Ovary (tissue), 9 donors: ENCODE measurements around the gene CPLX3. TPM values are rescaled to one million over a fixed set of nuclear protein-coding genes. Genes with fewer than 3 reads are reported as not detected.

Source experiments
- DNase-seq, 5 donors: peaks; one replicate each; pipeline ENCODE4 v3.0.0-alpha.2; 2019 to 2020
- H3K27ac ChIP-seq, 2 donors: fragments of 200-600 bp; one replicate each; pipeline versions ENCODE4 v1.5.1 to v1.8.0; 2019 to 2022
- H3K27me3 ChIP-seq: fragments of 200-600 bp; one replicate; pipeline ENCODE4 v1.8.0; 2022
- H3K36me3 ChIP-seq: fragments of 200-600 bp; sonication (generic); one replicate; pipeline ENCODE4 v1.5.1; 2019
- H3K4me1 ChIP-seq: one replicate; pipeline ENCODE4 v1.8.1; 2013; ENCODE audit warnings: mild to moderate bottlenecking, moderate library complexity; ENCODE audit not compliant: insufficient read depth
- H3K4me3 ChIP-seq: fragments of 200-600 bp; sonication (generic); one replicate; pipeline ENCODE4 v1.5.1; 2017
- H3K9me3 ChIP-seq, 2 donors: fragments of 200-600 bp in 1 of 2; sonication (generic) in 1 of 2; one replicate each; pipeline versions ENCODE4 v1.5.1 to v1.8.1; 2013 to 2019; ENCODE audit warnings: mild to moderate bottlenecking in 1 of 2, moderate library complexity in 1 of 2
- EP300 ChIP-seq: sonication (generic); formaldehyde crosslinking; IDR thresholded peaks from one replicate; pipeline ENCODE4 v1.6.1; 2017; ENCODE audit warnings: antibody characterized with exemption
- POLR2A ChIP-seq: fragments of 450-650 bp; IDR thresholded peaks from one replicate; pipeline ENCODE4 v1.6.1; 2017; ENCODE audit warnings: antibody characterized with exemption, mild to moderate bottlenecking, moderate library complexity
- WGBS, 3 donors: extraction: QIAGEN DNeasy Blood & Tissue Kit in 1 of 3; methylation state at CpG; one replicate each; pipeline versions ENCODE4 v1.1.5 to v1.1.7; 2013 to 2017; 5-methylcytosine and 5-hydroxymethylcytosine counted together
- intact Hi-C, 4 donors: fragments of 100-400 bp; cut with DNase I; formaldehyde crosslinking; loops; one replicate each; pipeline versions ENCODE4 v1.11.0 to v1.15.1; 2022 to 2023
- polyA plus RNA-seq, 2 donors: library from polyadenylated mRNA; stranded (reverse); fragments of 200-250 nt in 1 of 2; fragments of 350-450 nt in 1 of 2; fragmentation: Illumina TruSeq in 1 of 2; extraction: RNeasy Lipid Tissue Mini Kit (QIAGEN cat#74804) in 1 of 2; gene quantifications; one replicate each; pipeline ENCODE4 v1.2.3, GENCODE V29; 2013 to 2014
- total RNA-seq, 7 donors: library from RNA; depleted of rRNA in 2 of 7; stranded (reverse); fragments of >200 nt in 2 of 7; fragmentation: NEBNext Ultra II Directional in 3 of 7; extraction: Animal tissue kit (Norgen Biotek cat#: 25700) in 3 of 7; gene quantifications; one replicate each; pipeline versions ENCODE4 v1.1.0 to v1.2.4, GENCODE V29; 2016 to 2023
- TF ChIP-seq, protein P1 (sequence below), 3 donors: fragments of 450-650 bp in 2 of 3; fragments of 200-600 bp in 1 of 3; IDR thresholded peaks; one replicate each; pipeline versions ENCODE4 v1.5.1 to v1.8.0; 2016 to 2022; ENCODE audit warnings: antibody characterized with exemption in 3 of 3, mild to moderate bottlenecking in 1 of 3
- donor health status: DM: no; HTN: no; CAD: no; lungs with moderate emphysema.
- donor health status: DM: no; HTN: no; CAD: no.
- donor health status: Bipolar disorder and iron deficiency.
- donor health status: DM: yes; HTN: yes; CAD: no.
- donor health status: DM: no; HTN: no; CAD: no.
- donor health status: DM: yes; HTN: yes; CAD: no.

The CPLX3 gene
- total and polyA plus RNA-seq, 9 donors, result not detected

DNA sequence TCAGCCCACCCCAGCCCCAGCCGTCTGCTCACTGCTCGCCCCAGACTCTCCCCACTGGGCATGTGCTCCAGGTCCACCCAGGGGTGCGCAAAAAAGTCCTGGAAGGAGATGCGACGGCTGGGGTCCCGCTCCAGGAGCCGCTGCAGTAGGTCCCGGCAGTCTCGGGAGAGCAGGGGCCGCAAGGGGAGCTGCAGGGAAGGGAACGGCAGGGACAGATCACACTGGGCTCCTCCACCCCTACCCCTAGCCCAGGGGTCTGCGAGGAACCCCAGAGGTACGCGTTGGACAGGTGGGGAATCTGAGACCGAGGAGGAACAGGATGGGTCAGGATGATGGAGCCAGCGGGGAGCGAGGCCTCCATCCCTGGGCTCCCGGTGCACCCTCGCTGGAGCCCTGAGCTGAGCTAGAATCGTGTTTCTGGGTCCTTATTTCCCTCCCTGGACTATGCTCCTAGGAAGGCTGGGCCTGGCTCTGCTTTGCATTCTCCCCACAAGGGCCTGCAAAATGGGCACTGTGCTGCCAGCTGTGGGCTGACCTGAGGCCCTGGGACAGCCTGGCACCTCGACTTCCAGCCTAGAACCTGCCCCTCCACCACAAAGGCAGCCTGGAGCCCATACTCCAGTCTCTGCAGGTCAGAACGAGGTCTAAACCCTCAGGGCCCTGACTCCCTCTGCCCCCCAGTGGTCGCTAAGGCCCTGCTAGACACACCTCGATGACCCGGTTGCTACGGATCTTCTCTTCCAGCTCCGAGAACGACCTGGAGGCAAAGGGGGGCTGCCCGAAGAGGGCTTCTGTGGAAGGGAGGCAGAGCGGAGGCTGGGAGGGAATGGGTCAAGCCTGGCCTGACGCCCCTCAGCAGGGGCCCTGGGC lies 13.3 kb downstream of the CPLX3 start:
- Histone ChIP-seq H3K4me1 (peaks cover 4% of the 10 kb centered on the region), H3K27me3 (no peaks in the 10 kb centered on the region), H3K36me3 (no peaks in the 10 kb centered on the region), H3K27ac (no peak overlapping the region), H3K4me3 (no peak overlapping the region), H3K9me3 (no peaks in the 10 kb centered on the region)
- DNase-seq, result no peak
- TF ChIP-seq POLR2A, result no peak
- TF ChIP-seq EP300, result no peak
- TF ChIP-seq, protein P1, sequence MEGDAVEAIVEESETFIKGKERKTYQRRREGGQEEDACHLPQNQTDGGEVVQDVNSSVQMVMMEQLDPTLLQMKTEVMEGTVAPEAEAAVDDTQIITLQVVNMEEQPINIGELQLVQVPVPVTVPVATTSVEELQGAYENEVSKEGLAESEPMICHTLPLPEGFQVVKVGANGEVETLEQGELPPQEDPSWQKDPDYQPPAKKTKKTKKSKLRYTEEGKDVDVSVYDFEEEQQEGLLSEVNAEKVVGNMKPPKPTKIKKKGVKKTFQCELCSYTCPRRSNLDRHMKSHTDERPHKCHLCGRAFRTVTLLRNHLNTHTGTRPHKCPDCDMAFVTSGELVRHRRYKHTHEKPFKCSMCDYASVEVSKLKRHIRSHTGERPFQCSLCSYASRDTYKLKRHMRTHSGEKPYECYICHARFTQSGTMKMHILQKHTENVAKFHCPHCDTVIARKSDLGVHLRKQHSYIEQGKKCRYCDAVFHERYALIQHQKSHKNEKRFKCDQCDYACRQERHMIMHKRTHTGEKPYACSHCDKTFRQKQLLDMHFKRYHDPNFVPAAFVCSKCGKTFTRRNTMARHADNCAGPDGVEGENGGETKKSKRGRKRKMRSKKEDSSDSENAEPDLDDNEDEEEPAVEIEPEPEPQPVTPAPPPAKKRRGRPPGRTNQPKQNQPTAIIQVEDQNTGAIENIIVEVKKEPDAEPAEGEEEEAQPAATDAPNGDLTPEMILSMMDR (IDR thresholded peaks at IDR 0.05), result no peak
- WGBS, 3 donors, result 83 to 88% (median 84%) methylated on average over 31 of the region's 31 CpGs
- intact Hi-C loops, result loop anchor here in 2 of 4 donors (5.0 to 10.0 kb wide), 2 partner anchors 57 to 65 kb away; partner anchors contain the start of genes CSK (in 2 of the 2) and FAM219B (in 1 of the 2)

DNA sequence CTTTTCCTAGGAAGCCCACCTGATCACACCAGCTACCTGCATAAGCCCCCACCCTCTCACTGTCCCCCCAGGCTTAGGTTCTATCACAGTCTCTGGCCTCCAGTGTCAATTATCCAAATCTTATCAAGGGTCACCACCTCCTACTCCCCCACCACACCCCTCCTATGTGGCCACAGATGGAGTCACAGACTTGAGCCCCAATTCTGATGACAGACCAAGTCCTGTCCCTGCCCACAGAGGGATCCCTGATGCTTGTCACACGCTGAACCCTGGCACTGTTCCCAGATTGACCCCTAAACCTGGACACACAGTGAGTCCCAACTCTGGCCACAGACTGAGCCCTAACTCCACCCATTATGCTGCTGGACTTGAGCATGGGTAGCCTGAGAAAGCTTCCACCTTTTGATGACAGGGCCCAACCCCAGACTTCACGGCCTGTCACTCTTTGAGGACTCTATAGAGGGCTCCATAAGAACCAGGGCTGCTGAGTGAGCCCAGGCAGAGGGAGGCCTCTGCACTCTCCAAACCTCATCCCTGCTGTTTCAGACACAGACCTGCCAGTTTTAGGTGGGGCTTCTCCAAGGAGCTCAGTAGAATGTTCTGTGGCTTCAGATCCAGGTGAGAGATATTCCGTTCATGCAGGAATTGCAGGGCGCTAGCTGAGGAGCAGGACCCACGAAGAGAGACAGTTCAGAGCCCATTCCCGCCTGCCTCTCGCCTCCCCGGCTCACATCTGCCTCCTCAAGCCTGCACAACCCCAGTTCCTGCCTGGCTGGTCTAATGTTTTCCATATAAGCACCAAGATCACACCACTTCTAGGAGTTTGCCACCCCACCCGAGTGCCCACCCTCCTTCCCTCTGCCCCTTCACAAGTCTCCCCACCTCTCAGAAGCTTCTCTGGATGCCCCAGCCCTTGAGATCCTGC lies 14.7 kb downstream of the CPLX3 start:
- TF ChIP-seq, protein P1 (IDR thresholded peaks at IDR 0.05), result no peak
- no peak for TF ChIP-seq EP300
- no peak for TF ChIP-seq POLR2A
- WGBS, 3 donors, result 82 to 91% (median 88%) methylated on average over 9 of the region's 9 CpGs
- Histone ChIP-seq H3K27me3 (no peaks in the 10 kb centered on the region), H3K4me1 (peaks cover 4% of the 10 kb centered on the region), H3K9me3 (no peaks in the 10 kb centered on the region), H3K36me3 (no peaks in the 10 kb centered on the region), H3K4me3 (no peak overlapping the region), H3K27ac (no peak overlapping the region)
- DNase-seq, result no peak
- intact Hi-C loops, result loop anchor here in 2 of 4 donors (5.0 to 10.0 kb wide), 2 partner anchors 59 to 64 kb away; partner anchors contain the start of genes CSK (in 1 of the 2) and FAM219B (in 1 of the 2)

DNA sequence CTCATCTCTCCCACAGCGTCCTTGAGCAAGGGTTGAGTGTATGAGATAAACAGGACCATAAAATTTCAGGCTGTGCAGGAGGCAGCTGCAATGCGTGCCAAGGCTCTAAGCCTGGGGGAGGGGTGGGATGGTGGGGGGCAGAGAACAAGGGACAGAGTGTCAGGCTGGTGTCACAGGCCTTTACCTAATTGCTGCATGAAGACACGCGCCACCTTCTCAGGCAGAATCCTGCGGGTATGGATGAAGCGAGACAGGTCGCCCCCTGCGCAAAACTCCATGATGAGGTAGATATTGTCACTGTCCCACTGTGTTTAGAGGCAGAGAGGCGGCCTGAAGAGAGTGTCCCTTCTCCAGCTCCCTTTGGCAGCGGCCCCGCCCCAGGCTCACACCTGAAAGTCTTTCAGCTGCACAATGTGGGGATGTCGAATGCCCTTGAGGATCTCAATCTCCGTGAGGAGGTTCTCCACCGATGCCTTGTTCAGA lies 15.5 kb downstream of the CPLX3 start:
- Histone ChIP-seq H3K4me1 (peaks cover 4% of the 10 kb centered on the region), H3K27me3 (no peaks in the 10 kb centered on the region), H3K9me3 (no peaks in the 10 kb centered on the region), H3K4me3 (peak overlapping the region; percentile 57), H3K27ac (no peak overlapping the region), H3K36me3 (no peaks in the 10 kb centered on the region)
- WGBS, 3 donors, result 68 to 78% (median 71%) methylated on average over 14 of the region's 14 CpGs
- no peak for TF ChIP-seq EP300
- intact Hi-C loops, result loop anchor here in 2 of 4 donors (5.0 to 10.0 kb wide), 2 partner anchors 60 to 63 kb away; partner anchors contain the start of genes CSK (in 1 of the 2) and FAM219B (in 1 of the 2)
- peak in 3 of 5 donors; percentile 35 to 48 (median 45) for DNase-seq

DNA sequence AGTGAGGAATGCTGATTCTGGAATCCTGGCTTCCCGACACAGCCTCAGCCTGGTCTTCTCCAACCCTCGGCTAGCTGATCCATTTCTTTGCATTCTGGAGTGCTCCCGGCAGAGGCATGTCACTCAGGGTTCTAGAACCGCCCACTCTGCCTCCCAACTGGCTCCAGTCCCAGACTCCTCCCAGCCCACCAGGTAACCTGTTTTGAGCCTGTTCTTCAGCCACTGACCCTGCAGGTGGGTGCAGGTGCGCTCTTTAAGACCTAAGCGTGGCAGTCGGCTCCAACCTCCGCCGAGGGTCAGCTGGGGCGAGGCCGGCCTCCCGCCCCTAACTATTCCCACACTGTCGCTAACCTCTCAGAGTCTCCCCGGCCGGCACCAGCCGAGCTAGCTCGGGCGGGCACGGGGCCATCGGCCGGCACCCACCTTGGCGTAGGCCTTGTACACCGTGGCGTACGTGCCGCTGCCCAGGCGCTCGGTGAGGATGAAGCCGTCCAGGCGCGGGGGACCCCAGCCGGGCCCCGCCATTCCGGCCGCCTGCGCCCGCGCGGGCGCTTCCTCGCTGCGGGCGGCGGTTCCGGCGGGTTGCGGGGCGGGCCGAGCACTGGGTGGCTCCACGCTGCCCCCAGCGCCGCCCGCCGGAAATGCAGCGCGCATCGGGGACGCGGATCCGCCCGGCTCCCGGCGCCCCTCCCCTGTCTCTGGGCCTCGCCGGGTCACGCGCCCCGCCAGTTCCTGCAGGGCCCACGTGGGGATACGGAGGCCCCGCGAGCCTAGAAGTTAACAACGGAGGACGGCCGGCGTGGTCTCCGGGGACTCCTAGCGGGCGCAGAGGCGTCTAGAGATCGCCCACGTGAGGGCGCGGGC lies 16.4 kb downstream of the CPLX3 start, which contains the start of gene ULK3:
ULK3 (minus strand) TSS at position 576 of the 864 bp plus-strand sequence; CDS start at position 525, 51 bp downstream.
- no peaks in the 10 kb centered on the region for H3K27me3 ChIP-seq
- 0 to 1% (median 0%) methylated on average over 33 to 84 of the region's 84 CpGs for WGBS, 3 donors
- intact Hi-C loops, result loop anchor here in 2 of 4 donors (5.0 to 10.0 kb wide), 2 partner anchors 61 to 62 kb away; partner anchors contain the start of genes CSK (in 1 of the 2) and FAM219B (in 1 of the 2)
- no peaks in the 10 kb centered on the region for H3K36me3 ChIP-seq
- peak within 1 kb of the TSS; percentile 57 for H3K4me3 ChIP-seq
- H3K4me1 ChIP-seq, result peaks cover 4% of the 10 kb centered on the region
- H3K9me3 ChIP-seq, result no peaks in the 10 kb centered on the region
- TF ChIP-seq POLR2A, result peak; percentile 10
- TF ChIP-seq, protein P1 (IDR thresholded peaks at IDR 0.05), result peak; percentile 60 to 97 (median 96)
- TF ChIP-seq EP300, result no peak
- peak within 1 kb of the TSS; percentile 69 to 90 for H3K27ac ChIP-seq
- DNase-seq, result peak; percentile 91 to 95 (median 92)
